Liver (tissue), 9 donors: ENCODE results near the gene ADORA3. TPM values are rescaled to one million over a fixed set of nuclear protein-coding genes. Genes with fewer than 3 reads are reported as not detected.

ENCODE experiments used
- DNase-seq: peaks from one replicate; pipeline ENCODE4 v3.0.0-alpha.2; 2017; ENCODE audit warnings: low spot score
- H3K27ac ChIP-seq, 2 donors: one replicate each; pipeline ENCODE4 v1.7.0; 2013; ENCODE audit warnings: inconsistent platforms in 2 of 2, low read length in 2 of 2, control low read depth in 1 of 2, low read depth in 1 of 2, mild to moderate bottlenecking in 1 of 2
- H3K27me3 ChIP-seq, 4 donors: one replicate each; pipeline versions ENCODE4 v1.6.1 to v1.7.0; 2013; ENCODE audit warnings: low read length in 3 of 4, inconsistent platforms in 1 of 4, mild to moderate bottlenecking in 1 of 4, moderate library complexity in 1 of 4; ENCODE audit not compliant: control insufficient read depth in 4 of 4, insufficient read depth in 4 of 4
- H3K36me3 ChIP-seq, 4 donors: one replicate each; pipeline versions ENCODE4 v1.6.1 to v1.7.0; 2013; ENCODE audit warnings: low read length in 3 of 4, mild to moderate bottlenecking in 3 of 4, low read depth in 1 of 4, moderate library complexity in 1 of 4; ENCODE audit not compliant: control insufficient read depth in 4 of 4, insufficient read depth in 3 of 4
- H3K4me1 ChIP-seq, 4 donors: one replicate each; pipeline versions ENCODE4 v1.6.1 to v1.7.0; 2013; ENCODE audit warnings: low read length in 3 of 4, mild to moderate bottlenecking in 3 of 4, moderate library complexity in 1 of 4; ENCODE audit not compliant: control insufficient read depth in 4 of 4, insufficient read depth in 4 of 4
- H3K4me3 ChIP-seq, 3 donors: one replicate each; pipeline versions ENCODE4 v1.6.1 to v1.7.0; 2013; ENCODE audit warnings: low read length in 3 of 3, control low read depth in 1 of 3, low read depth in 1 of 3, mild to moderate bottlenecking in 1 of 3
- H3K9ac ChIP-seq, 2 donors: one replicate each; pipeline ENCODE4 v1.7.0; 2013; ENCODE audit warnings: low read length in 2 of 2, mild to moderate bottlenecking in 2 of 2, moderate library complexity in 2 of 2, control low read depth in 1 of 2, low read depth in 1 of 2
- H3K9me3 ChIP-seq, 4 donors: one replicate each; pipeline versions ENCODE4 v1.6.1 to v1.7.0; 2013; ENCODE audit warnings: low read length in 3 of 4; ENCODE audit not compliant: control insufficient read depth in 4 of 4
- EGR1 ChIP-seq, 2 donors: IDR thresholded peaks; 2 replicates each; pipeline ENCODE4 v1.6.1; 2016 to 2018; ENCODE audit warnings: antibody characterized with exemption in 2 of 2, low read depth in 2 of 2
- FOXA1 ChIP-seq: IDR thresholded peaks from 2 replicates; pipeline ENCODE4 v1.6.1; 2016; ENCODE audit warnings: antibody characterized with exemption
- FOXA2 ChIP-seq: IDR thresholded peaks from 2 replicates; pipeline ENCODE4 v1.6.1; 2016; ENCODE audit warnings: antibody characterized with exemption
- GABPA ChIP-seq, 2 donors: IDR thresholded peaks in 1 of 2; conservative IDR thresholded peaks in 1 of 2; 2 replicates each; pipeline ENCODE4 v1.6.1; 2016; ENCODE audit warnings: antibody characterized with exemption in 2 of 2, mild to moderate bottlenecking in 1 of 2, moderate library complexity in 1 of 2
- HNF4A ChIP-seq, 2 donors: conservative IDR thresholded peaks; 2 replicates each; pipeline ENCODE4 v1.6.1; 2016; ENCODE audit warnings: antibody characterized with exemption in 2 of 2, mild to moderate bottlenecking in 2 of 2
- HNF4G ChIP-seq: IDR thresholded peaks from 2 replicates; pipeline ENCODE4 v1.6.1; 2016; ENCODE audit warnings: antibody characterized with exemption
- JUND ChIP-seq, 2 donors: IDR thresholded peaks; 2 replicates each; pipeline ENCODE4 v1.6.1; 2016; ENCODE audit warnings: antibody characterized with exemption in 2 of 2
- RAD21 ChIP-seq, 2 donors: IDR thresholded peaks; 2 replicates each; pipeline ENCODE4 v1.6.1; 2016; ENCODE audit warnings: antibody characterized with exemption in 2 of 2, mild to moderate bottlenecking in 2 of 2
- RXRA ChIP-seq, 2 donors: IDR thresholded peaks; 2 replicates each; pipeline ENCODE4 v1.6.1; 2017 to 2018; ENCODE audit warnings: antibody characterized with exemption in 2 of 2, mild to moderate bottlenecking in 1 of 2
- SP1 ChIP-seq: IDR thresholded peaks from 2 replicates; pipeline ENCODE4 v1.6.1; 2018; ENCODE audit warnings: antibody characterized with exemption, mild to moderate bottlenecking
- TAF1 ChIP-seq: conservative IDR thresholded peaks from 2 replicates; pipeline ENCODE4 v1.6.1; 2016; ENCODE audit warnings: antibody characterized with exemption, mild to moderate bottlenecking
- YY1 ChIP-seq: IDR thresholded peaks from 2 replicates; pipeline ENCODE4 v1.6.1; 2016; ENCODE audit warnings: antibody characterized with exemption, mild to moderate bottlenecking
- WGBS: extraction: QIAGEN DNeasy Blood & Tissue Kit; methylation state at CpG from one replicate; pipeline ENCODE4 v1.1.7; 2013; 5-methylcytosine and 5-hydroxymethylcytosine counted together
- polyA plus RNA-seq, 2 donors: library from polyadenylated mRNA; stranded (reverse) in 1 of 2; unstranded in 1 of 2; fragments of 200-250 nt in 1 of 2; fragments of >200 nt in 1 of 2; fragmentation: Nextera tagmentation in 1 of 2; extraction: Ambion mirVana in 1 of 2; gene quantifications; one replicate each; pipeline versions ENCODE4 v1.2.1 to v1.2.3, GENCODE V29; 2013 to 2015
- total RNA-seq, 2 donors: library from RNA; depleted of rRNA; stranded (reverse); fragments of >200 nt; gene quantifications; one replicate each; pipeline ENCODE4 v1.2.3, GENCODE V29; 2014
- TF ChIP-seq, protein P1 (sequence below): IDR thresholded peaks from 2 replicates; pipeline ENCODE4 v1.6.1; 2016; ENCODE audit warnings: antibody characterized with exemption
- TF ChIP-seq, protein P2 (sequence below): IDR thresholded peaks from 2 replicates; pipeline ENCODE4 v1.6.1; 2016; ENCODE audit warnings: antibody characterized with exemption, mild to moderate bottlenecking
- TF ChIP-seq, protein P3 (sequence below): IDR thresholded peaks from 2 replicates; pipeline ENCODE4 v1.6.1; 2016; ENCODE audit warnings: antibody characterized with exemption
- TF ChIP-seq, protein P4 (sequence below): fragments of 150-350 bp; IDR thresholded peaks from 2 replicates; pipeline ENCODE4 v1.5.1; 2017; ENCODE audit warnings: improper control_type of control experiment, low read depth, low read length; ENCODE audit not compliant: missing input control
- donor health status: healthy.
- donor health status: healthy.
- donor health status: healthy.
- donor health status: healthy.
- donor health status: healthy.

ADORA3 gene
- total and polyA plus RNA-seq, 4 donors: 0.97 to 5.6 (median 3.2) TPM

DNA sequence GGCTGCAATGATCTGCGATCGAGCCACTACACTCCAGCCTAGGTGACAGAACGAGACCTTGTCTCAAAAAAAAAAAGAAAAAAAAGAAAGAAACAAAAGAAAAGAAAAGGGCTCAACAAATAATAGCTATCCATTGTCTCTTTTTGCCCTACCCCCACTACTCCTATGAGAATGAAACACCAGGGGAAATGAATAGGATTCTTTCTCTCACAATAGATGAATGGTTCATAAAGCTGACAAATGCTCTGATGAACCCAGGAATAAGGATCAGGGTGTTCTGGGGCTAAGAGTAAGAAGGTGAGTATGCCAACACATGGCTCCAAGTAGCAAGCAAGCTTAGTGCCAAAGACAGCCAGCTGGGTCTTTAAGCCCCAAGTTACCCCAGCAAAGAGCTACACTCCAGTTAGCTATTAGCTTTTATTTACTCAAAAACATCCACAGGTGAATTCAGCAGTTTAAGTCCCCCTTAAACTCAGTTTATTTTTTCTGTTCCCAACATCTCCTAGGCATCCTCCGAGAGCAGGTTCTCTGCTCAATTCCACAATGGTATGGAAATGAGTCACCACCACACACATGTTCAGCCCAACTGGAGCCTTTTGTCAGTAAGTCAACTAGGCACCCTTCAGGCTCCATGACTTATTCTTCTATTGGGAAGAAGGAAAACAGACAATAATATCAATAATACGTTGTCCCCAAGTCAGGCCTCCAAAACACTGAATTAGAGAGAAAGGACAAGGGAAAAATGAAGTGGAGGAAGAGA, 4.2 kb downstream of the ADORA3 start:
- Histone ChIP-seq H3K27me3 (no peaks in the 10 kb centered on the region), H3K36me3 (no peaks in the 10 kb centered on the region), H3K9me3 (no peaks in the 10 kb centered on the region), H3K9ac (no peak overlapping the region), H3K4me1 (peaks cover 0 to 6% (median 2%) of the 10 kb centered on the region in 4 donors), H3K27ac (no peak overlapping the region), H3K4me3 (no peak overlapping the region)
- TF ChIP-seq HNF4G (no peak), RXRA (IDR thresholded peaks at IDR 0.05) (no peak), HNF4A (conservative IDR thresholded peaks at IDR 0.05) (no peak), JUND (IDR thresholded peaks at IDR 0.05) (no peak), RAD21 (IDR thresholded peaks at IDR 0.05) (no peak), FOXA1 (no peak), SP1 (no peak), EGR1 (IDR thresholded peaks at IDR 0.05; ENCODE audit: low read depth in 2 of 2) (no peak)
- TF ChIP-seq, protein P1, sequence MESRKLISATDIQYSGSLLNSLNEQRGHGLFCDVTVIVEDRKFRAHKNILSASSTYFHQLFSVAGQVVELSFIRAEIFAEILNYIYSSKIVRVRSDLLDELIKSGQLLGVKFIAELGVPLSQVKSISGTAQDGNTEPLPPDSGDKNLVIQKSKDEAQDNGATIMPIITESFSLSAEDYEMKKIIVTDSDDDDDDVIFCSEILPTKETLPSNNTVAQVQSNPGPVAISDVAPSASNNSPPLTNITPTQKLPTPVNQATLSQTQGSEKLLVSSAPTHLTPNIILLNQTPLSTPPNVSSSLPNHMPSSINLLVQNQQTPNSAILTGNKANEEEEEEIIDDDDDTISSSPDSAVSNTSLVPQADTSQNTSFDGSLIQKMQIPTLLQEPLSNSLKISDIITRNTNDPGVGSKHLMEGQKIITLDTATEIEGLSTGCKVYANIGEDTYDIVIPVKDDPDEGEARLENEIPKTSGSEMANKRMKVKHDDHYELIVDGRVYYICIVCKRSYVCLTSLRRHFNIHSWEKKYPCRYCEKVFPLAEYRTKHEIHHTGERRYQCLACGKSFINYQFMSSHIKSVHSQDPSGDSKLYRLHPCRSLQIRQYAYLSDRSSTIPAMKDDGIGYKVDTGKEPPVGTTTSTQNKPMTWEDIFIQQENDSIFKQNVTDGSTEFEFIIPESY: no peak
- TF ChIP-seq, protein P2, sequence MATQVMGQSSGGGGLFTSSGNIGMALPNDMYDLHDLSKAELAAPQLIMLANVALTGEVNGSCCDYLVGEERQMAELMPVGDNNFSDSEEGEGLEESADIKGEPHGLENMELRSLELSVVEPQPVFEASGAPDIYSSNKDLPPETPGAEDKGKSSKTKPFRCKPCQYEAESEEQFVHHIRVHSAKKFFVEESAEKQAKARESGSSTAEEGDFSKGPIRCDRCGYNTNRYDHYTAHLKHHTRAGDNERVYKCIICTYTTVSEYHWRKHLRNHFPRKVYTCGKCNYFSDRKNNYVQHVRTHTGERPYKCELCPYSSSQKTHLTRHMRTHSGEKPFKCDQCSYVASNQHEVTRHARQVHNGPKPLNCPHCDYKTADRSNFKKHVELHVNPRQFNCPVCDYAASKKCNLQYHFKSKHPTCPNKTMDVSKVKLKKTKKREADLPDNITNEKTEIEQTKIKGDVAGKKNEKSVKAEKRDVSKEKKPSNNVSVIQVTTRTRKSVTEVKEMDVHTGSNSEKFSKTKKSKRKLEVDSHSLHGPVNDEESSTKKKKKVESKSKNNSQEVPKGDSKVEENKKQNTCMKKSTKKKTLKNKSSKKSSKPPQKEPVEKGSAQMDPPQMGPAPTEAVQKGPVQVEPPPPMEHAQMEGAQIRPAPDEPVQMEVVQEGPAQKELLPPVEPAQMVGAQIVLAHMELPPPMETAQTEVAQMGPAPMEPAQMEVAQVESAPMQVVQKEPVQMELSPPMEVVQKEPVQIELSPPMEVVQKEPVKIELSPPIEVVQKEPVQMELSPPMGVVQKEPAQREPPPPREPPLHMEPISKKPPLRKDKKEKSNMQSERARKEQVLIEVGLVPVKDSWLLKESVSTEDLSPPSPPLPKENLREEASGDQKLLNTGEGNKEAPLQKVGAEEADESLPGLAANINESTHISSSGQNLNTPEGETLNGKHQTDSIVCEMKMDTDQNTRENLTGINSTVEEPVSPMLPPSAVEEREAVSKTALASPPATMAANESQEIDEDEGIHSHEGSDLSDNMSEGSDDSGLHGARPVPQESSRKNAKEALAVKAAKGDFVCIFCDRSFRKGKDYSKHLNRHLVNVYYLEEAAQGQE: no peak
- WGBS: 95% methylated on average over 5 of the region's 5 CpGs
- no peak for DNase-seq

DNA sequence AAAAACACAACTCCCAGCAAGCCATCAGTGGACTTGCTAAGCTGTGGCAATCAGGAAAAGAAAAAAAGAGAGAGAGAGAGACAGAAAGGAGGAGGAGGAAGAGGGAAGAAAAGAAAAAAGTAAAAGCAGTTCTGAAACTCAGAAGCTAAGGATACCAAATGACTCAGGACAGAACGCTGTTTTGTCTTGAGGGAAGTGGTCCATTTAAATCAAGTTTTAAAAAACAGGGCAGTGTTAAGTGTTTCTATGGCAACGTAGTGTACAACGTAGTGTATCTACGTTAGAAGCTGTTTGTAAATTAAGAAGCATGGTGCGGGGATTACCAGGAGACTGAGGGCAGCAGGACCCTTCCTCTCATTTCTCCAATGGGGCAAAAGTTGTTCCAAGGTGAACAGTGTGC, 5.8 kb downstream of the ADORA3 start:
- no peaks in the 10 kb centered on the region for H3K27me3 ChIP-seq
- H3K4me1 ChIP-seq: no peaks in the 10 kb centered on the region
- no peak overlapping the region for H3K9ac ChIP-seq
- H3K27ac ChIP-seq: no peak overlapping the region
- 78% methylated on average over 5 of the region's 5 CpGs for WGBS
- no peak for DNase-seq
- H3K4me3 ChIP-seq: no peak overlapping the region
- TF ChIP-seq SP1 (no peak), GABPA (IDR thresholded peaks at IDR 0.05 in 1 of 2, conservative IDR thresholded peaks at IDR 0.05 in 1 of 2) (no peak), FOXA2 (no peak), YY1 (no peak), RXRA (IDR thresholded peaks at IDR 0.05) (no peak), TAF1 (no peak), JUND (IDR thresholded peaks at IDR 0.05) (no peak), HNF4G (no peak), EGR1 (IDR thresholded peaks at IDR 0.05; ENCODE audit: low read depth in 2 of 2) (no peak), HNF4A (conservative IDR thresholded peaks at IDR 0.05) (no peak)
- TF ChIP-seq, protein P2: no peak
- TF ChIP-seq, protein P3, sequence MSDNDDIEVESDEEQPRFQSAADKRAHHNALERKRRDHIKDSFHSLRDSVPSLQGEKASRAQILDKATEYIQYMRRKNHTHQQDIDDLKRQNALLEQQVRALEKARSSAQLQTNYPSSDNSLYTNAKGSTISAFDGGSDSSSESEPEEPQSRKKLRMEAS: no peak
- TF ChIP-seq, protein P4, sequence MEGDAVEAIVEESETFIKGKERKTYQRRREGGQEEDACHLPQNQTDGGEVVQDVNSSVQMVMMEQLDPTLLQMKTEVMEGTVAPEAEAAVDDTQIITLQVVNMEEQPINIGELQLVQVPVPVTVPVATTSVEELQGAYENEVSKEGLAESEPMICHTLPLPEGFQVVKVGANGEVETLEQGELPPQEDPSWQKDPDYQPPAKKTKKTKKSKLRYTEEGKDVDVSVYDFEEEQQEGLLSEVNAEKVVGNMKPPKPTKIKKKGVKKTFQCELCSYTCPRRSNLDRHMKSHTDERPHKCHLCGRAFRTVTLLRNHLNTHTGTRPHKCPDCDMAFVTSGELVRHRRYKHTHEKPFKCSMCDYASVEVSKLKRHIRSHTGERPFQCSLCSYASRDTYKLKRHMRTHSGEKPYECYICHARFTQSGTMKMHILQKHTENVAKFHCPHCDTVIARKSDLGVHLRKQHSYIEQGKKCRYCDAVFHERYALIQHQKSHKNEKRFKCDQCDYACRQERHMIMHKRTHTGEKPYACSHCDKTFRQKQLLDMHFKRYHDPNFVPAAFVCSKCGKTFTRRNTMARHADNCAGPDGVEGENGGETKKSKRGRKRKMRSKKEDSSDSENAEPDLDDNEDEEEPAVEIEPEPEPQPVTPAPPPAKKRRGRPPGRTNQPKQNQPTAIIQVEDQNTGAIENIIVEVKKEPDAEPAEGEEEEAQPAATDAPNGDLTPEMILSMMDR: no peak
- no peaks in the 10 kb centered on the region for H3K36me3 ChIP-seq
- H3K9me3 ChIP-seq: no peaks in the 10 kb centered on the region
